Right atrium auricular region (tissue), 2 donors: Measurements from ENCODE around the gene PFDN2. TPM values are rescaled to one million over a fixed set of nuclear protein-coding genes. Genes with fewer than 3 reads are reported as not detected.

ENCODE experiments used
- DNase-seq: peaks from one replicate; pipeline ENCODE4 v3.0.0-alpha.2; 2019; ENCODE audit warnings: low spot score
- H3K27ac ChIP-seq, 2 donors: fragments of 200-600 bp; sonication (generic); 1 replicate in 1 of 2; 2 replicates in 1 of 2; pipeline ENCODE4 v1.5.1; 2016 to 2019
- H3K27me3 ChIP-seq, 2 donors: fragments of 200-600 bp; sonication (generic); one replicate each; pipeline versions ENCODE4 v1.5.1 to v1.6.0; 2017 to 2019
- H3K36me3 ChIP-seq: fragments of 200-600 bp; sonication (generic); one replicate; pipeline ENCODE4 v1.5.1; 2016
- H3K4me1 ChIP-seq, 2 donors: fragments of 200-600 bp; sonication (generic); one replicate each; pipeline versions ENCODE4 v1.5.1 to v1.6.0; 2017 to 2019
- H3K4me3 ChIP-seq, 2 donors: fragments of 200-600 bp; sonication (generic); 1 replicate in 1 of 2; 2 replicates in 1 of 2; pipeline ENCODE4 v1.5.1; 2017 to 2019; ENCODE audit warnings: mild to moderate bottlenecking in 1 of 2, moderate library complexity in 1 of 2
- H3K9me3 ChIP-seq, 2 donors: fragments of 200-600 bp; sonication (generic); one replicate each; pipeline ENCODE4 v1.5.1; 2019
- total RNA-seq, 2 donors: library from RNA; depleted of rRNA; stranded (reverse); fragments of >200 nt; gene quantifications; one replicate each; pipeline ENCODE4 v1.1.0, GENCODE V29; 2016
- TF ChIP-seq, protein P1 (sequence below), 2 donors: fragments of 200-600 bp; sonication (generic); IDR thresholded peaks; one replicate each; pipeline ENCODE4 v1.5.1; 2019; ENCODE audit warnings: antibody characterized with exemption in 2 of 2

PFDN2 gene
- total RNA-seq, 2 donors from 2014 or later: 39.9 to 42.2 TPM

GRCh38 chr1:161090617-161091016 is 27.2 kb downstream of the PFDN2 start:
- H3K27ac ChIP-seq: no peak overlapping the region
- TF ChIP-seq, protein P1, sequence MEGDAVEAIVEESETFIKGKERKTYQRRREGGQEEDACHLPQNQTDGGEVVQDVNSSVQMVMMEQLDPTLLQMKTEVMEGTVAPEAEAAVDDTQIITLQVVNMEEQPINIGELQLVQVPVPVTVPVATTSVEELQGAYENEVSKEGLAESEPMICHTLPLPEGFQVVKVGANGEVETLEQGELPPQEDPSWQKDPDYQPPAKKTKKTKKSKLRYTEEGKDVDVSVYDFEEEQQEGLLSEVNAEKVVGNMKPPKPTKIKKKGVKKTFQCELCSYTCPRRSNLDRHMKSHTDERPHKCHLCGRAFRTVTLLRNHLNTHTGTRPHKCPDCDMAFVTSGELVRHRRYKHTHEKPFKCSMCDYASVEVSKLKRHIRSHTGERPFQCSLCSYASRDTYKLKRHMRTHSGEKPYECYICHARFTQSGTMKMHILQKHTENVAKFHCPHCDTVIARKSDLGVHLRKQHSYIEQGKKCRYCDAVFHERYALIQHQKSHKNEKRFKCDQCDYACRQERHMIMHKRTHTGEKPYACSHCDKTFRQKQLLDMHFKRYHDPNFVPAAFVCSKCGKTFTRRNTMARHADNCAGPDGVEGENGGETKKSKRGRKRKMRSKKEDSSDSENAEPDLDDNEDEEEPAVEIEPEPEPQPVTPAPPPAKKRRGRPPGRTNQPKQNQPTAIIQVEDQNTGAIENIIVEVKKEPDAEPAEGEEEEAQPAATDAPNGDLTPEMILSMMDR (IDR thresholded peaks at IDR 0.05): no peak
- no peak for DNase-seq
- no peaks in the 10 kb centered on the region for H3K36me3 ChIP-seq
- H3K4me1 ChIP-seq: no peaks in the 10 kb centered on the region
- H3K27me3 ChIP-seq: no peaks in the 10 kb centered on the region
- H3K4me3 ChIP-seq: no peak overlapping the region
- H3K9me3 ChIP-seq: no peaks in the 10 kb centered on the region

GRCh38 chr1:161089938-161090337 is 27.9 kb downstream of the PFDN2 start:
- no peak overlapping the region for H3K27ac ChIP-seq
- DNase-seq: no peak
- H3K4me3 ChIP-seq: no peak overlapping the region
- TF ChIP-seq, protein P1 (IDR thresholded peaks at IDR 0.05): no peak
- no peaks in the 10 kb centered on the region for H3K36me3 ChIP-seq
- no peaks in the 10 kb centered on the region for H3K9me3 ChIP-seq
- no peaks in the 10 kb centered on the region for H3K27me3 ChIP-seq
- no peaks in the 10 kb centered on the region for H3K4me1 ChIP-seq

DNA sequence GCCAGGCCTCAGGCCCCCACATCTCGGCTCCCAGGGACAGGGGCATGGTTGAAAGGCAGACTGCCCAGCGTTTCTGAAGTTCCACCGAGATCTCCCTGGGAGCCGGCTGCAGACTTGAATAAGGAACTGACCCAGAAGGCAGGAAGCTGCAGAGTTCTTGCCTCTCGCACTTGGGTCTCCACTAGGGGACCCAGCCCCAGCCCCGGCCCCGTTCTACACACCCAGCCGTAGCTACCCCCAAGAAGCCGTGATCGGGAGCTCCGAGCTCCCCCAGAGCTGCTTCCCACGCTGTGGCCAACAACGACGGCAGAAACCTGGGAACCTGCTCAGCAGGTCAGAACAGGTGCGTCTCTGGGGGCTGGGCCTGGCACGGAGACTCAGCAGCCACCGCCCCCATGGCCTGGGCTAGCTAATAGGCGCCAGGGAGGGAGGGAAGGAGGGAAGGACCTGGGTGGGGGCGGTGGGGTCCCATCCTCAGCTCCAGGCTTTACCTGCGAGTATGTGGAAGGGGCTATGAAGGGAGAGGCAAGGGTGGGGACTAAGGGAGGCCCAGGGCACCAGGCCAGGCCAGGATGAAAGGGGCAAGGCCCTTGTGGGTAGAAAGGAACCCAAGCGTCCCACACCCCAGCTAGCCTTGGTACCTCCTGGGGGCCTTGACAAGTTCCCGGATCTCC is 28.4 kb downstream of the PFDN2 start, which contains the start of gene NECTIN4:
TSS of gene NECTIN4 (minus strand) at position 308 of the 674 bp plus-strand sequence. CDS start at position 46, 262 bp downstream.
- H3K4me1 ChIP-seq: no peaks in the 10 kb centered on the region

DNA sequence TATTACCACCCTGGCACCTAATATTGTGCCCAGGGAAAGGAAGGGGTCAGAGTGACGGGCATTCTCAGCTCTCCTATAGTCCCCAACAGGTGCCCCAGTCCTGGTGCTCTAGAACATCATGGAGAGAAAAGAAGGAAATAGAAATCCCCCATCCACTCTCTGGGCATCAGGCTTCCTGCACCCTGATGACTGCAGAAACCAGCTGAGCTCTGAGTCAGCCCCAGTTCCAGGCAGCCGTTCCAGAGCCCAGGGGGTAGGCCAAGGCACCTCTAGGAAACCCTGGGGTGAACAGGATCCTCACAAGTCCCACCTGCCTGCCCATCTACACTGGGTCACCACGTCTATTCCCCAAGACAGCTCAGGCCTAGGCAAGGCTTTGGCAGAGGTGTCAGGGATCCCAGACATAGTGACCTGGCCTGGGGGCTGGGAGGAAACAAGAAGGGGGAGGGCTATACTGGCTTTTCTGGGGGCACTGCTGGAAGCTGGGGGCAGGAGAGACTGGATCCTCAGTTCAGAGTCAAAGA is 29.2 kb downstream of the PFDN2 start:
- no peak for DNase-seq

More for the DNA sequence above, 28.4 kb downstream of the PFDN2 start, which contains the start of gene NECTIN4:
- no peak within 1 kb of the TSS for H3K27ac ChIP-seq
- H3K27me3 ChIP-seq: no peaks in the 10 kb centered on the region
- H3K9me3 ChIP-seq: no peaks in the 10 kb centered on the region
- TF ChIP-seq, protein P1 (IDR thresholded peaks at IDR 0.05): no peak
- DNase-seq: no peak
- no peak within 1 kb of the TSS for H3K4me3 ChIP-seq
- no peaks in the 10 kb centered on the region for H3K36me3 ChIP-seq

DNA sequence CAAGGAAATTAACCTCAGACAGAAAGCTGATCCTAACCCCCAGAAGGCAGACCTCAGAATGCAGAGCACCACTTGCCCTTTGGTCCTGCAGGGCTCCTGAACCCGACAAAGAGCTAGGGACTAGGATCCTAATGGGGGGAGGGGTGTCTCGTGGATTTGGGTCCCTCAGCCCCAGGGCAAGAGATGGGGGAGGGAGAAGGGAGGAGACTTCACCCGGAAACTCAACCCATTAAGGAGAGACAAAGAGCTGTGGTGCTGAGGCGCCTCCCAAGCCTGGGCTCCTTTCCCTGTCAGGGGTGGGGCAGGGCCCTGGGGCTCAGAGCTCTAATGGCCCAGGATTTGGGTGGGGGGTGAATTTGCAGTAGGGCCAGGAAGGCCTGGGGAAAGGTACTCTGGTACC is 31.4 kb downstream of the PFDN2 start:
- no peaks in the 10 kb centered on the region for H3K27me3 ChIP-seq
- H3K4me1 ChIP-seq: no peaks in the 10 kb centered on the region
- no peaks in the 10 kb centered on the region for H3K9me3 ChIP-seq
- H3K36me3 ChIP-seq: no peaks in the 10 kb centered on the region
- TF ChIP-seq, protein P1 (IDR thresholded peaks at IDR 0.05): no peak
- no peak for DNase-seq
- H3K27ac ChIP-seq: no peak overlapping the region
- no peak overlapping the region for H3K4me3 ChIP-seq

More for the DNA sequence above, 29.2 kb downstream of the PFDN2 start:
- Histone ChIP-seq H3K36me3 (no peaks in the 10 kb centered on the region), H3K27ac (no peak overlapping the region), H3K9me3 (no peaks in the 10 kb centered on the region), H3K4me3 (no peak overlapping the region), H3K4me1 (no peaks in the 10 kb centered on the region), H3K27me3 (no peaks in the 10 kb centered on the region)
- TF ChIP-seq, protein P1 (IDR thresholded peaks at IDR 0.05): no peak
